ENCODE data around the gene NSD2. TPM values are rescaled to one million over a fixed set of nuclear protein-coding genes. Genes with fewer than 3 reads are reported as not detected.
A peak's percentile ranks its signal among the peaks of the same experiment; 100 is the strongest.

NSD2 gene
- total RNA-seq, 1 donor from 2014 or later: 43.4 TPM

GRCh38 chr4:1854752-1855151 lies 16.4 kb upstream of the NSD2 start:
- H3K4me3 ChIP-seq (ENCODE audit: low read depth, low read length): peak overlapping the region; percentile 74
- no peak for DNase-seq (ENCODE audit: low read depth)
- no peaks in the 10 kb centered on the region for H3K27me3 ChIP-seq (ENCODE audit: control insufficient read depth, insufficient read depth, low read length)
- no peak for FAIRE-seq
- no peak for TF ChIP-seq CTCF (IDR thresholded peaks at IDR 0.05; ENCODE audit: insufficient read depth, low read length, severe bottlenecking)
- H3K36me3 ChIP-seq (ENCODE audit: control insufficient read depth, insufficient read depth, low read length): peaks cover 2% of the 10 kb centered on the region

- DNase-seq (ENCODE audit: low read depth) (no peak), FAIRE-seq (no peak)
- H3K27me3 ChIP-seq (ENCODE audit: control insufficient read depth, insufficient read depth, low read length): no peaks in the 10 kb centered on the region
- H3K4me3 ChIP-seq (ENCODE audit: low read depth, low read length): peak overlapping the region; percentile 74
- no peak for TF ChIP-seq CTCF (IDR thresholded peaks at IDR 0.05; ENCODE audit: insufficient read depth, low read length, severe bottlenecking)
- peaks cover 2% of the 10 kb centered on the region for H3K36me3 ChIP-seq (ENCODE audit: control insufficient read depth, insufficient read depth, low read length)
These were observed 15.7 kb upstream of the NSD2 start for GRCh38 chr4:1855333-1856070.

- Histone ChIP-seq H3K4me3 (ENCODE audit: low read depth, low read length) (peak within 1 kb of the TSS; percentile 74), H3K27me3 (ENCODE audit: control insufficient read depth, insufficient read depth, low read length) (no peaks in the 10 kb centered on the region), H3K36me3 (ENCODE audit: control insufficient read depth, insufficient read depth, low read length) (no peaks in the 10 kb centered on the region)
- no peak for TF ChIP-seq CTCF (IDR thresholded peaks at IDR 0.05; ENCODE audit: insufficient read depth, low read length, severe bottlenecking)
- FAIRE-seq (no peak), DNase-seq (ENCODE audit: low read depth) (peak; percentile 83)
These were observed 14.9 kb upstream of the NSD2 start, which contains the start of gene LETM1 for GRCh38 chr4:1856071-1856942. TSS of gene LETM1 (minus strand) at chr4:1856156. CDS start at chr4:1855950, 206 bp downstream.

- no peak for TF ChIP-seq CTCF (IDR thresholded peaks at IDR 0.05; ENCODE audit: insufficient read depth, low read length, severe bottlenecking)
- DNase-seq (ENCODE audit: low read depth) (no peak), FAIRE-seq (no peak)
- H3K36me3 ChIP-seq (ENCODE audit: control insufficient read depth, insufficient read depth, low read length): no peaks in the 10 kb centered on the region
- H3K4me3 ChIP-seq (ENCODE audit: low read depth, low read length): peak overlapping the region; percentile 74
- H3K27me3 ChIP-seq (ENCODE audit: control insufficient read depth, insufficient read depth, low read length): no peaks in the 10 kb centered on the region
These were observed 14.1 kb upstream of the NSD2 start for GRCh38 chr4:1856943-1857699.

GRCh38 chr4:1857931-1858330 lies 13.3 kb upstream of the NSD2 start:
- Histone ChIP-seq H3K27me3 (ENCODE audit: control insufficient read depth, insufficient read depth, low read length) (peaks cover 3% of the 10 kb centered on the region), H3K4me3 (ENCODE audit: low read depth, low read length) (no peak overlapping the region), H3K36me3 (ENCODE audit: control insufficient read depth, insufficient read depth, low read length) (no peaks in the 10 kb centered on the region)
- DNase-seq (ENCODE audit: low read depth): no peak
- peak; percentile 55 for FAIRE-seq
- no peak for TF ChIP-seq CTCF (IDR thresholded peaks at IDR 0.05; ENCODE audit: insufficient read depth, low read length, severe bottlenecking)

Measured in bronchial epithelial cell (primary cell).